GM19193 (cell line): ENCODE results near the gene ITPR1.

Experiments used
- POLR2A ChIP-seq: IDR thresholded peaks from 4 replicates; pipeline ENCODE4 v1.6.1; 2011; ENCODE audit not compliant: insufficient read depth, insufficient read length; ENCODE audit errors: extremely low read depth

ITPR1 gene

DNA sequence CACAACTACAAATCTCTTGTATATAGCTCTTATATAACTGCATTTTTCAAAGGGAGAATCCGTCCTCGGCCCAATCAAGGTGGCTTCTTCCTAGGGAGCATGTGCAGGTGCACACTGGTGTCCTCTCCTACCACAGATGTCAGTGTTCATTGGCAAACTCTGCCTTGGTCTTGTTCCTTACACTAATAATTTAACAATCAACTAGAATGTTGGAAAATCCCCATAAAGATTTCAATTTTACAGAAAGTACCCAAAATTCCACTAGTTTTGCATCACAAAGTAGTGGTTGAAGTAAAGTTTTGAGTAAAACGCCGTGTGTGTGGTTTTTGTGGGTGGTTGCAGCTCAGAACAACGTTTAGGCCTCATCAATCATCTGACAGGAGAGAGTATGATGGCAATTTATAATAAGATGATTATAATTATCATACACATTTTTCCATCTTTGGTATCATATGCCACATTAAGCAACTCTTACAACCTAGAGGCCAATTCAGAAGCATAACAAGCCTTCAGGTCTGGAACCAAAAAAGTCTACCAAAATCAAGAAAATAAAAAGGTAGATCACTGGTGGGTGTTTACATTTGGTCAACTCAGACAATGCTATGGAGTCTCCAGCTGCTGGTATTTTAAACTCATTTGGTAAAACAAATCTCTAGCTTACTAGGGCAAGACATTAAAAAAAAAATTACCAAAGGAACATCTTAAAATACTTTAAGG, 357.2 kb downstream of the ITPR1 start:
- no peak for TF ChIP-seq POLR2A

DNA sequence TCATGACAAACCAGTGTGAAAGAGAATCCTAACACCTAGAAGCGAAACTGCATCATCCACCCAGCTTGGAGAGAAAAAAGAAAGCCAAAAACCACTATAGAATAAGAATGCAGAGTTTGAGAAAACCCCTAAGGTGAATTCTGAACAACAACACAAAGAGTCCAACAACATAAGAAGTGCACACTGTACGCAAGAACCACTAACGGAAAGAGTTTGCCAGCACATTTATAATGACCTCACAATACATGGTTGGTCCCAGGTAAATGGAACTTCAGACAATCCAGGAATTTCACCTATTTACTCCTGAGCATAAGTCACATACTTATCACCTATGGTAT, 357.7 kb downstream of the ITPR1 start:
- TF ChIP-seq POLR2A, result no peak

DNA sequence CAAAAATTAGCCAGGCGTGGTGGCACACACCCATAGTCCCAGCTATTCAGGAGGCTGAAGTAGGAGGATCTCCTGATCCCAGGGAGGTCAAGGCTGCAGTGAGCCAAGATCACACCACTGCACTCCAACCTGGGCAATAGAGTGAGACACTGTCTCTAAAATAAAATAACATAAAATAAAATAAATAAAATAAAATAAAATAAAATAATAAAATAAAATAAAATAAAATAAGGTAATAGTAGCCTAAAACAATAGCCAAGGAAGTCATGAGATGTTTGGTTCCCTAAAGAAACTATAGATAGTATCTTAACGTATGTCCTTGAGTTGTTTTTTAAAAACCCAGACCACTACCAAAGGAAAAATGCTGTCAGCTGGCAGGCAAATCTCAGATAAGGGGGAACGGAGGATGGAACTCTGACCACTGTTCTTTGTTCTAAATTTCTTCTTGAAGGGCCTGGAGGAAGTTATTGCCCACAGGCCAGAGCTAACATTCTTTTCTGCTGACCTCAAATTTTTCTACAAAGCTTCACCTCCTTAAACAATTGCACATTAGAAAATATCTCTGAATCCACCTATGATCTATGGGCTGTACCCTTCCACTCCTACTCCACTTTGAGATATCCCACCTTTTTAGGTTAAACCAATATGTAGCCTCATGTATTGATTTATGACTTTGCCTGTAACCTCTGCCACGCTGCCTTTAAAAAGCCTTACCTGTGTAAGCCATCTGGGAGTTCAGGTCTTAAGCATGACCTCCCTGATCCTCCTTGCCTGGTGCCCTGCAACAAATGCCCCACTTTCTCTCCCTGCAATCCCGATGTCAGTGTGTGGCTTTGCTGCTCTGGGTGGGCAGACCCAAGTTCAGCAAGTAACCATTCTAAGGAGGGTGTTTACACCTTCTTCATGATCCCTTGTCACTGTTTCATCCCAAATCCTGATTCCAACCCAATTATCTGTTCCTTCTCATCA, 359.9 kb downstream of the ITPR1 start:
- TF ChIP-seq POLR2A, result no peak

DNA sequence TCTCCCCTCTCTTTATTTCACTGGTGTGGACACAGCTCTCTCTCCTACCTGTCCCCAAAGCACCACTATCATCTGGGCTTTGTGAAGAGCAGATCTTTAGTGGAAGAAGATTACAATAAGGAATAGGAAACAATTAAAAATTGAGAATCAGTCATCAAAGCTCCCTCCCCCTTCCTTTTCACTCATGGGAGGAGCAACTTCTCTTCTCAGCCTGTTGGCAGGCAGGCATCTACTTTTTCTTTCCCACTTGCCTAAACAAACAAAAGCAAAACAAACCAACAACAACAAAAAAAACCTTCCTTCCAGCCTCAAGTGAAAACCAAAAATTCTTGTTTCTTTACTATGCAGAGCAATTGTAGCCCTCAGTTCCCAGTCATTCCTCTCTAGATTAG, 360.6 kb downstream of the ITPR1 start:
- TF ChIP-seq POLR2A, result no peak

DNA sequence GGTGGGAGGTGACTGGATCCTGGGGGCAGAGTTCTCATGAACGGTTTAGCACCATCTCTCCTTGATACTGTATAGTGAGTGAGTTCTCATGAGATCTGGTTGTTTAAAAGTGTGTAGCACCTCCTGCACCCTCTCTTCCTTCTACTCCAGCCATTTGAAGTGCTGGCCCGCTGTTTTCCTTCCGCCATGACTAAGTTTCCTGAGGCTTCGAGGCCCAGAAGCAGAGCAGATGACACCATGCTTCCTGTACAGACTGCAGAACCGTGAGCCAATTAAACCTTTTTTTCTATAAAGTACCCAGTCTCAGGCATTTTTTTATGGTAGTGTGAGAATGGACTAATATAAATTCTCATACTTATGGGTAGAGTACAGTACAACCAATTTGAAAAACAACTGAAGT, 362.5 kb downstream of the ITPR1 start:
- TF ChIP-seq POLR2A, result no peak

DNA sequence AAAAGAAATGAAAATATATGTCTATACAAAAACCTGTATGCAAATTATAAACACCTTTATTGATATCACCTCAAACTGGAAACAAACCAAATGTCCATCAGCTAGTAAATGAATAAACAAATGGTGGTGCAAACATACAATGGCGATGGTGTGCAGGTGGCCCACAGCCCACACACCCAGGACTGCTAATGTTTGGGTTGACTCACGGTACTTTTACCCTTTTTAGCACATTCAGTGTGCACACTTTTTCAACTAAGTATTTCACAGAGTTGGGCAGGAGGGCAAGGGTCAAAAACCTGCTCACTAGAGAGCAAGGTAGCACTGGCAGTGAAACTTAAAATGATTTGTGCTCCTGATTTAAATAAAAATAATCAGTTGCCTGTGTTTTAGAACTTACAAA, 363.0 kb downstream of the ITPR1 start:
- TF ChIP-seq POLR2A, result no peak

DNA sequence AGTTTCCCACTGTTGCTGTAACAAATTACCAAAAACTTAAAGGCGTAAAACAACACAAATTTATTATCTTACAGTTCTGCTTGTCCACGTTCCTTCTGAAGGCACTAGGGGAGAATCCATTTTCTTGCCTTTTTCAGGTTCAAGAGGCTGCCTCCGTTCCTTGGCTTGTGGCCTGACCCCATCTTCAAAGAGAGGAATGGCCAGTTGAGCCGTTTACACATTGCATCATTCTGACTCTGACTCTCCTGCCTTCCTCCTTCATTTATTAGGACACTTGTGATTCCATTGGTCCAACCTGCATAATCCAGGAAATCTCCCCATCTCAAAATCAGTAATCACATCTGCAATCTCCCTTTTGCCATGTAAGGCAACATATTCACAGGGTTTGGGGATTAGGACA, 363.4 kb downstream of the ITPR1 start:
- TF ChIP-seq POLR2A, result no peak

DNA sequence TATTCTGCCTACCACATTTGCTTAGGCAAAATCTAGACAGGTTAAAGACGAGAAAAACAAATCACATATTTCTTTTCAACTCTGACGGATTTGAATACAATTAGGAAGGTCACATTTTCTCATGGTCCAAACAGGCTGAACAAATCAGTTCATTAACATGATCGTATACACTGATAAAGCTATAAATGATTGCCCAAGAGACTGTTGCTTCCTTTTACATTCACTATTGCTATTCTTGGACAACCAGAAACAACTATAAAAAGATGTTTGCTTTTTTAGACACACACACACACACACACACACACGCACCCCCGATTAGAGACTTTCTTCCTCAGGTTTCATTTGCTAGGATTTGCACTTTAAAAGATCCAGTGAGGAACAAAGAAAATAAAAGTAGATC, 363.8 kb downstream of the ITPR1 start:
- TF ChIP-seq POLR2A, result no peak

DNA sequence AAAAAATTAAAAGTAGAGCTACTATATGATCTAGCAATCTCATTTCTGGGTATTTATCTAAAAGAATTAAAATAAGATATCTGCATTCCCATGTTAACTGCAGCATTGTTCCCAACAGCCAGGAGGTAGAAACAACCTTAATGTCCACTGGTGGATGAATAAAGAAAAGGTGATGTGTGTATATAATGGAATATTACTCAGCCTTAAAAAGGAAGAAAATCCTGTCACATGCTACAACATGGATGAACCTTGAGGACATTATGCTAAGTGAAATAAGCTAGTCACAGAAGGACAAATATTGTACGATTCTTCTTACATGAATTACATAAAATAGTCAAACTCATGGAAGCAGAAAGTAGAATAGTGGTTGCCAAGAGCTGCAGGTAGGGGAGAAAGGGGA, 366.6 kb downstream of the ITPR1 start:
- TF ChIP-seq POLR2A, result no peak

DNA sequence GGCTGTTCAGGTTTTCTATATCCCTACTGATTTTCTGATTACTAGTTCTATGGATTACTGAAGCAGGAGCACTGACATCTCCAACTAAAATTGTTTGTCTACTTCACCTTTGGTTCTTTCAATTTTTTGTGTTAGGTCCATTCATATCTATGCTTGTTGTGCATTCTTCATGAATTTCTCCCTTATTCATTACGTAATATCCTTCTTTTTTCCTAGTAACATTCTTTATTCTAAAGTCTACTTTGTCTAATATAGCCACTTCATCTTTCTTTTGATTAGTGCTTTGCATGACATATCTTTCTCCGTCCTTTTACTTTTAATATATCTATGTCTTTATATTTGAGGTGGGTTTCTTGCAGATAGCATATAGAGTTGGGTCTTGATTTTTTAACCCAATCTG, 369.8 kb downstream of the ITPR1 start:
- TF ChIP-seq POLR2A, result no peak

DNA sequence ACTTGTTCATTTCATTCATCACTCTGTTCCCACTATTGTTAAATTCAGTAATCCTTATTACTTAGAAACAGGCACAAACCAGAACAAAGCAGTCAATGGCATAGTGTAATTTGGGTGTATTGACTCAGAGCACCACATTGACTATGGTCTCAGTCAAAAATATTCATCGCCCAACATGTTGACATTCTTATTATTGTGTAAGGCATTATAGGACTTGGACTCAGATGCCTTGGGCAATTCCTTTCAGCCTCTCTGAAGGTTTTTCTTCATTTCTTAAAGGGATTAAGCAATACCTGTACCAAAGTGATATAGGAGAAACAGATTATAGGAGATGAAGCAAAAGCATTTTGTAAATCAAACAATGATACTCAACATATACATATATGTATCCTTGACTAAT, 371.4 kb downstream of the ITPR1 start:
- TF ChIP-seq POLR2A, result no peak

DNA sequence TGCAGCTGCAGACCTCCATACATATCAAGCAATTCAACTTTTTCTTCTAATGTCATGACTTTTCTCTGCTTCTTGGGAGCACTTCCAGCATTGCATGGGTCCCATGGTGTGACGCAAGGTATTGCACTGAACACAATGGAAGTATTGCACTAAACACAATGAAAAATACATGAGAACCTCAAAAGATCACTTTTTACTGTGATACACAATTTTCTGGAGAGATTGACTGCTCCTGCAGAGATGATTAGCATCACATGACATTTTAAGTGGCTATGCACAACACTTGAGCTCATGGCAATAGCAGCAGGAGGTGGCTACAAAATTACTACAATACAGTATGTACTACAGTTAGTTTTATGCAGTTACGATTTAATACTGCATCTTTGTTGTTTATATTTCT, 372.6 kb downstream of the ITPR1 start:
- no peak for TF ChIP-seq POLR2A

DNA sequence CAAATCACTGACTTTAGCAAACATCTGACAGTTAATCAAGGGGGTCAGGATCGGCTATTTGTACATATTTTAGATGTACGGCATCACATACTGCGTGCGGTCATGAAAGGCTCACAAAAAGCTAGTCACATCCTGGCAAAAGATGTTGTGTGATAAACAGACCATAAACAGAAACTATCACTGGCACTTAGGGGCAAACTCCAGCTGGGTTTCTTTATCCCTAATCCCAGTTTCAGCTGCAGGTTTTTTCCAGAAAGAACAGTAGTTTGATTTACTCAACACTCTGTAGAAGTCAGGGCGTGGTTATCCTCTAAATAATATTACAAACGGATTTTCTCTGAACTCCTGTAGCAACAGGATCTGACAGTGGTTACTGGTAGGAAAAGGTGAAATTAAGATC, 373.7 kb downstream of the ITPR1 start:
- TF ChIP-seq POLR2A, result no peak

DNA sequence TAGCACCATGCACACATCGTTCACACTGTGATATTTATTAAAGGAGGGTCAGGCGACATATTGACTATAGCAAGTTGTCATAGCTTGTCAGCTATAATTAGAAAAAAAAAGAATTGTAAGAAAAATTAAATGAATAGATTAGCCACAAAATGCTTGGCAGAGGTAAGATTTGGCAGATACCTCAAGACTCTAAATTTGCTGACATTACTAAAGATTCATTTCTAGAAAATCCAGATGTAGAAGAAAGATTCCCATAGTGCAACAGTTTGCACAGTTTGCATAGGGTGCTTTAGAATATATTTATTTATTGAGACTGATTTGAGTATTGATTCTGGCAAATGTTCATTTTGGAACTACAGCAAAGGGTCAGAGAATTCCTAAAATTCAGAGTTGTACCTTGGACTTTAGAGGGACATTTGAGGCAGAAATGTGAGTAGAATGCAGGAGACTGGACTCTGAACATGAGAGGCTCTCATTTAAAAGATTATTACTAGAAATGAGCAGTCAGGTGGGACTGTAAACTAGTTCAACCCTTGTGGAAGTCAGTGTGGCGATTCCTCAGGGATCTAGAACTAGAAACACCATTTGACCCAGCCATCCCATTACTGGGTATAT, 384.1 kb downstream of the ITPR1 start:
- TF ChIP-seq POLR2A, result no peak

DNA sequence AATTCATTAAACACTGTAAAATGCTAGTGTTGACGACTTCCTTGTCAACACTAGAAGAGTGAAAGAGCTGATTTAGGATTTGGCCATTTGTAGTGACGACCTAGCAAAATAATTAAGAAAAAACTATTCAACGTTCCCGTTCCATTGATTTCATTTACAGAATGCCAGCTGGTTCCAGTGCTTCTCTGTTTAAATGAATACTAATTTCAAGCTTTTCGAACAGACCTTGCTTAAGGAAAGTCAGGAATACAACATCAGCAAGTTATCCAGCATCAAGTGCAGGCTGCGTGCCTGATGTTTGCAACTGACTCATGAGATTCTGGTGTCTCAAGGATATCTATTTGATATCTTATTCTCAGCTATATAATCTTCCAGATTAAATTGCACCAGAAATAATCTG, 387.7 kb downstream of the ITPR1 start:
- TF ChIP-seq POLR2A, result no peak

DNA sequence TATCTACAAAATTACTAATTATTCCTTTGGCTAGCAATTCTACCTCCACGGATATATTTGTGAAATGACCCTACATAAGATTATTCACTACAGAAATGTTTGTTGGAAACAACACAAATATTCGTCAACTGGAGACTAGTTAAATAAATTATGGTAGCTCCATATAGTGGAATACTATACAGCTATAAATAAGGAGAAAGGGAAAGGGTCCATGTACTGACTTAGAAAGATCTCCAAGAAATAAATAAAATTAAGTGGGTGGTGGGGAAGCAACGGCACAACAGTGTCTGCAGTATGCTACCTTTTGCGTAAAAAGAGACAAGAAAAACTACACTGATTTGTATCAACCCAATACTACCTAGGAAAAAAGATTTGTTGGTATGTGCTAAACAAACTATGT, 389.4 kb downstream of the ITPR1 start:
- TF ChIP-seq POLR2A, result no peak
